ENCODE measurements around the gene GSG1L.
"Not testable (repeated sequence)": the region's sequence is repeated elsewhere in the genome, so short reads cannot be mapped to it uniquely, and the experiment has no call there.

GSG1L gene

DNA sequence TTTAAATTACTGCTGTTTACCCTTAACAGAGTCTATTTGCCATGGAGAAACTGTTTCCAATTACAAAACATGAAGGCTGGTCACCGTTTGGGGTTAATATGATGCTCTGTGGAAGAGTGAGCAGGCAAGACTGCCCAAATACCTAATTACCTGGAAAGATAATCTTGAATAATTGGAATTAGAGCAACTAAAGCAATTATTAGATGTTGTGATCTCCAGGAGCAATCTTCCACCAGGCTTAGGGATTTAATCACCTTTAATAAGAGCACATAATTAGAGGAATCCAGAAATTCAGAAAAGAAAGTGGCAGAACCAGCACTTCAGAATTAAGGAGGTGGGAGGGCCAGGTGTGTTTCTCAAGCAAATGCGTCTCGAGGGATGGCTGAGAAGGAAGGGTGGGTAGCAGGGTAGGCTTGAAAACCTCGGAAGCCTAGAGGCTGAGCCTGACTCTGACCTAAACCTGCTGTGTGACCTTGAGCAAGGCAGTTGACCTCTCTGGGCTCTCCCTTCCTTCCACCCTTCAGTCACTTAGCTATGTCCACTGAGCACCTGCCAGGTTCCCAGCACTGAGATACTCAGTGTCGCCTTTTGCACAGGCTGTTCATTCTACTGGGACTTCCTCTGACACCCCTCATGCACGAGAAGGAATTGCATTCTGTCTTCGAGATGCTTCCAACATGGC is 113.2 kb downstream of the GSG1L start:
- DNase-seq (ENCODE audit: low read depth in 2 of 2), result no peak

GRCh38 chr16:27947696-27948095 is 115.8 kb downstream of the GSG1L start:
- no peak for DNase-seq (ENCODE audit: low read depth in 2 of 2)

- DNase-seq (ENCODE audit: low read depth in 2 of 2), result no peak
These were observed 118.1 kb downstream of the GSG1L start for GRCh38 chr16:27945233-27945973.

- no peak for DNase-seq (ENCODE audit: low read depth in 2 of 2)
These were observed 119.7 kb downstream of the GSG1L start for GRCh38 chr16:27943766-27944165.

DNA sequence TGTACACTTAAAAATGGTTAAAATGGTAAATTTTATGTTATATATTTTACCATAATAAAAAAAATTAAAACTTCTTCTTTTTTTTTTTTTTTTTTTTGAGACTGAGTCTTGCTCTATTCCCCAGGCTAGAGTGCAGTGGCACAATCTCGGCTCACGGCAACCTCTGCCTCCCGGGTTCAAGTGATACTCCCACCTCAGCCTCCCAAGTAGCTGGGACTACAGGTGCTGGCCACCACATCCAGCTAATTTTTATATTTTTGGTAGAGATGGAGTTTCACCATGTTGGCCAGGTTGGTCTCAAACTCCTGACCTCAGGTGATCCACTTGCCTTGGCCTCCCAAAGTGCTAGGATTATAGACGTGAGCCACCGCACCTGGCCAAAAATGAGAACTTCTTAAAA is 121.4 kb downstream of the GSG1L start:
- DNase-seq (ENCODE audit: low read depth in 2 of 2), result not testable (repeated sequence)

DNA sequence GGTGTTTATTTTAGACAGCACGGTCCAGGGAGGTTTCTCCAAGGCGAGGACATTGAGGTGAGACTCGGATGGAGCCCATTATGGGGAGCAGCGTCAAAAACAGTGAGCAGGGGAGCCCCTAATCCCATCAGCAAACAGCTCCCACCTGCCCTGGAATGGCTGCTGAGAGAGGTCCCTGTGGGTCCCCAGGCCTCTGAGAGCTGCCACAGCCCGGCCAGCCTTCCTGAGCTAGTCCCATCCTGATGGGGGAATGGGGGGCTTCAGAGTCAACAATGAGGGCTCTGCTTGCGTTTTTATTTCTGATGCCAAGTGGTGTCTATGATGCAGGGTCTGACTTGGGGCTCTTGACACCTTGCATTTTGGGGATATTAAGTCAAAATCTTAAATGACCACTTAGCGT is 128.4 kb downstream of the GSG1L start:
- no peak for DNase-seq (ENCODE audit: low read depth in 2 of 2)

- DNase-seq (ENCODE audit: low read depth in 2 of 2), result no peak
These were observed 130.9 kb downstream of the GSG1L start for GRCh38 chr16:27932542-27933135.

GRCh38 chr16:27929818-27930217 is 133.7 kb downstream of the GSG1L start:
- DNase-seq (ENCODE audit: low read depth in 2 of 2), result no peak

DNA sequence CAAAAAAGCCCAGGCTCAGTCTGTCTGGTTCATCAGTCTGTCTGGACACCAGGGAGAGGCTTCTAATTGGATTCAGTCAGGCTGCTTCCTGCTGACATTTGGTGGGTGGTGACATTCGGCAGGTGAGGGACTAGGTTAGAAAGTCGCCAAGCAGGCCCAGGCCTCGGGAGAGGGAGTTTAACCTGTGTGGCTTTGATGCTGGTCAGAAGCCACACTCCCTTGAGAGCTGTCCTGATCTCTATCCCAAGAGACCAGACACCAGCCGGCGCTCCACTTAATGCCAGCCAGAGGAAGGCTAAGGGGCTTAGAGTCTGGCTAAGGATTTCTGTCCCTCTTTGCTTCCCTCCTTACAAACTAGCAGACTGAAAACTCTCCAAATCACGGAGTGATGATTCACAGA is 135.0 kb downstream of the GSG1L start:
- no peak for DNase-seq (ENCODE audit: low read depth in 2 of 2)

- no peak for DNase-seq (ENCODE audit: low read depth in 2 of 2)
These were observed 136.1 kb downstream of the GSG1L start for GRCh38 chr16:27927266-27927901.

DNA sequence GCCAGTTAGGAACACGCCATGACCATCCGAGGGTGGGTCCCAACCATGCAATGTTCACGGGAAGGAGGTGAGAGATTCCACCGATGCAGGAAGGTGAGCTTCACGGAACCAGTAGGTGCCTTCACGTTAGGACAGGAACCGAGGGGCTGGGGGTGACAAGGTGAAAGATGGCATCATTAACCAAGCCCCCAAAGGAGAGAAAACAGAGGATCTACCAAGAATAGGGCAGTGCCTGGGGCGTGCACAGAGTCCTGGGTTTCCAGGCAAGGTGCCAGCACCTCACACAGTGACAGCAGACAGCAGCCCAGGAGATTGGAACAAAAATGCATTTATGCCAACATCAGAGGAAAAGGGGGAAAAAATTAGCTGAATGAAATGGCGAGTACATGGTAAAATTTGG is 137.9 kb downstream of the GSG1L start:
- no peak for DNase-seq (ENCODE audit: low read depth in 2 of 2)

GRCh38 chr16:27924411-27925118 is 138.9 kb downstream of the GSG1L start:
- no peak for DNase-seq (ENCODE audit: low read depth in 2 of 2)

DNA sequence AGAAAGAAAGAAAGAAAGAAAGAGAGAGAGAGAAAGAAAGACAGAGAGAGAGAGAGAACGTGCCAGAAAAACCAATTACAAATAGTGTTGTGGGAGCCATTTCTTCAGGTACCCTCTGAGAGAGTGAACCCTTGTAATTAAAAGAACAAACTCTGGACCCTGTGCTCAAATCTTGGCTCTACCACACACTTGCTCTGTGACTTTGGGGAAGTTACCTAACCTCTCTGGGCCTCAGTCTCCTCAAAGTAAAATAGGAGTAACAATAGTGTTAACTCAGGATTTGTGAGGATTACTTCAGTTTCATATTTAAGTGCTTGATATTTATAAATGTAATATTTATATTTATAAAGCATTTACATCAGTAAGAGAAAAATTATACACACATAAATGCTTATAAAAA is 139.8 kb downstream of the GSG1L start:
- no peak for DNase-seq (ENCODE audit: low read depth in 2 of 2)

- DNase-seq (ENCODE audit: low read depth in 2 of 2), result no peak
These were observed 141.1 kb downstream of the GSG1L start for GRCh38 chr16:27922433-27922832.

DNA sequence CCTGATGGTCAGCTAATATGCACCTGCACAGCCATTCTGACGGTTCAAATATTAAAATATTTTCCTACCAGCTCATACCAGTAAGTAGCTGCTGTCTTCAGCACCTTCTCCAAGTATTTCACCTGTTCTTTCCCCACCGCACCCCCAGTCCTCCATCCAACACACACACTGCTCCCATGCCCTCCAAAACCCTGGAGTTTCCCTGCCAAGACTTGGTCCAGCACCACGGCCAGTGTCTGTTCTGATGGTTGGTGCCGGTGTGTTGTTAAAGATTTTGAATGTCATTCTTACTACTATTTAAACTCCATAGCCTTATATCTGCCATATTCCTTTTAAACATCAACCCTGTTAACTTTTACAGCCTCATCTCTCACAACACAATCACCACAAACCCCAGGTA is 142.4 kb downstream of the GSG1L start:
- no peak for DNase-seq (ENCODE audit: low read depth in 2 of 2)

DNA sequence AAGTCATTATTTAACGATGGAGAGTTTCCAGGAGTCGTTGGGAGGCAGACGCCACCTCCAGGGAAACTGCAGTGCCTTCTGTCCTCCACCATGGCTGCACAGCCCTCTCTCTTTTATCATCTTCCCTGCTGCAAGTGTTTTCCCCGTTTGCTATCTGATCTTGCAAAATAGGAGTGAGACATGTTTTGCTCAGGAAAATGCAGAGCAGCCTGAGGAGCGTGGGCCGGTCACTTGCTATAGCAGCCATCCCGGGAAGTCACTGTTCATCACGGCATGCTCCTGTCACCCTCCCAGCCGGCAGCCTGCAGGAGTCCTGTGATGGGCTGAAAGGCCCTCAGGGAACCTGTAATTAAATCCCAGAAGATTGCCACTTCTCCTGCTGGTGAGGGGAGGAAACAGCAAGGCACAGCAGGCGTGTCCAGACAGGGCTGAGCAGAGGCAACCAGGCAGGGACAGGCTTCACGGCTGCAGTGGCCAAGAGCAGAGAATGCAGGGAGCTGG is 143.1 kb downstream of the GSG1L start:
- DNase-seq (ENCODE audit: low read depth in 2 of 2), result no peak

DNA sequence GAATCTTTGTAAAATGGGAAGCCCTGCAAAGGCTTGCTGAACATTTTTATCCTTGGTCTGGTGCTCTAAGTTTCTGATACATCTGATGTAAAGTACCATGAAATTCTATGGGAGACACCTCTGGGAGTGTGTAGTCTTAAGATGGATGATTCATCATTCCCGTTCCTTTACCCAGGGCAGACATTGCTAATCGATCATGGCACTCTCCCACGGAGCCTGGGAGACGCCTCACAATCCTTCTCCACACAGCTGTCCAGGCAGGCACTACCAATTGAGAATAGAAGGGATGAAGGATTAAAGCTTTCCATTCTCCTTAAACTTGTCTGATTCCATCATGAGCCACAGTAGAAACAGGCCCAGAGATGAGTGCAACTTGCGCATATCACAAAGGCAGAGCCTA is 144.8 kb downstream of the GSG1L start:
- DNase-seq (ENCODE audit: low read depth in 2 of 2), result no peak

GRCh38 chr16:27917949-27918348 is 145.6 kb downstream of the GSG1L start:
- no peak for DNase-seq (ENCODE audit: low read depth in 2 of 2)

GRCh38 chr16:27911486-27911885 is 152.0 kb downstream of the GSG1L start:
- no peak for DNase-seq (ENCODE audit: low read depth in 2 of 2)

DNA sequence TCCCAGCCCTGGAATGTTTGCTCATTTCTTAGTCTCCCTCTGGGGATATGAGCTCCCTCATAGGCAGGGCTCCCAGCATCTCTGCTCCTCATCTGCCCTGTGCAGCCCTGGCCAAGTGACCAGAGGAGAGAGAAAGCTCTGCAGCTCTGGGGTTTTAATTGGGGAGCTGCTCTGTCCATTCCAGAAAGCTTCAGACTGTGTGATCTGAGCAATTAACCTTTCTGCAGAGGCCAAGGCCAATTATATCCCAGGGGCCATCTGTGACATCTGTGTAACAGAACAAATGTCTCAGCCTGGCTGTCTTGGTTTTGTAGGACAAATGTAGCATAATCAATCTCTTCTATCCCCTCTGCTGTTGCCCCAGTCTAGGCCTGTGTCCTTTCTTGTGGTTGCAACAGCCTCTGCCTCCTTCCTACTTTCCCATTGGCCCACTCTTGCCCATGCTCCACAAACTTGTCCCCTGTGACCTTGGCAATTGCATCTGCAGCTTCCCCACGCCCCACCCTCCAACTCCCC is 156.0 kb downstream of the GSG1L start:
- DNase-seq (ENCODE audit: low read depth in 2 of 2), result no peak

- no peak for DNase-seq (ENCODE audit: low read depth in 2 of 2)
These were observed 156.6 kb downstream of the GSG1L start for GRCh38 chr16:27906883-27907282.
